Common myeloid progenitor, CD34-positive (primary cell): ENCODE results near the gene GLB1L3.
"Not testable (repeated sequence)": the region's sequence is repeated elsewhere in the genome, so short reads cannot be mapped to it uniquely, and the experiment has no call there.

ENCODE experiments used
- CTCF ChIA-PET: fragments of 350-600 bp; sonication (Branson Sonifier 250); formaldehyde crosslinking; loops from one replicate; lab custom pipeline; 2021; ENCODE audit warnings: antibody characterized with exemption; lab: Charles Lee
- POLR2A ChIA-PET: fragments of 350-600 bp; sonication (Branson Sonifier 250); formaldehyde crosslinking; loops from one replicate; lab custom pipeline; 2021; ENCODE audit warnings: antibody characterized with exemption; lab: Charles Lee
- DNase-seq, 3 donors: peaks; one replicate each; pipeline versions ENCODE4 v3.0.0 to v3.0.0-alpha.2; 2013
- H3K27ac ChIP-seq, 2 experiments: 1 replicate in 1 of 2; 2 replicates in 1 of 2; pipeline ENCODE4 v1.7.0; 2013; ENCODE audit warnings: inconsistent platforms in 2 of 2, low read length in 2 of 2, mild to moderate bottlenecking in 2 of 2, low read depth in 1 of 2, moderate library complexity in 1 of 2; ENCODE audit not compliant: severe bottlenecking in 2 of 2, insufficient read depth in 1 of 2, poor library complexity in 1 of 2
- H3K27me3 ChIP-seq, 5 experiments: replicated peaks in 2 of 5; 1 replicate in 3 of 5; 2 replicates in 2 of 5; pipeline versions ENCODE4 v1.6.1 to v1.7.0; 2013; ENCODE audit warnings: low read length in 4 of 5, mild to moderate bottlenecking in 2 of 5, moderate library complexity in 2 of 5, inconsistent platforms in 1 of 5; ENCODE audit not compliant: insufficient read depth in 5 of 5, control insufficient read depth in 4 of 5
- H3K36me3 ChIP-seq, 4 experiments: 1 replicate in 2 of 4; 2 replicates in 2 of 4; pipeline versions ENCODE4 v1.6.1 to v1.7.0; 2013; ENCODE audit warnings: low read length in 3 of 4, control low read depth in 1 of 4, mild to moderate bottlenecking in 1 of 4; ENCODE audit not compliant: control insufficient read depth in 4 of 4, insufficient read depth in 4 of 4
- H3K4me1 ChIP-seq, 4 experiments: 1 replicate in 3 of 4; 2 replicates in 1 of 4; pipeline versions ENCODE4 v1.6.1 to v1.7.1; 2013; ENCODE audit warnings: low read length in 3 of 4, mild to moderate bottlenecking in 3 of 4, control low read depth in 1 of 4, inconsistent platforms in 1 of 4, moderate library complexity in 1 of 4; ENCODE audit not compliant: control insufficient read depth in 4 of 4, insufficient read depth in 4 of 4; ENCODE audit errors: control extremely low read depth in 1 of 4
- H3K4me3 ChIP-seq, 7 experiments: 1 replicate in 4 of 7; 2 replicates in 3 of 7; pipeline versions ENCODE4 v1.5.1 to v1.7.0; 2013; ENCODE audit warnings: mild to moderate bottlenecking in 7 of 7, low read length in 6 of 7, moderate library complexity in 6 of 7, inconsistent platforms in 2 of 7, low read depth in 2 of 7, control low read depth in 1 of 7; ENCODE audit not compliant: insufficient read depth in 4 of 7, control insufficient read depth in 1 of 7; ENCODE audit errors: extremely low read depth in 1 of 7
- H3K9me3 ChIP-seq, 5 experiments: 1 replicate in 4 of 5; 2 replicates in 1 of 5; pipeline versions ENCODE4 v1.6.1 to v1.7.1; 2013; ENCODE audit warnings: low read length in 4 of 5, mild to moderate bottlenecking in 2 of 5, inconsistent platforms in 1 of 5, low read depth in 1 of 5, moderate library complexity in 1 of 5; ENCODE audit not compliant: control insufficient read depth in 4 of 5, insufficient read depth in 2 of 5; ENCODE audit errors: control extremely low read depth in 1 of 5
- WGBS: methylation state at CpG from one replicate; pipeline ENCODE4 v1.1.5; 2013; ENCODE audit not compliant: insufficient coverage; 5-methylcytosine and 5-hydroxymethylcytosine counted together

The GLB1L3 gene

DNA sequence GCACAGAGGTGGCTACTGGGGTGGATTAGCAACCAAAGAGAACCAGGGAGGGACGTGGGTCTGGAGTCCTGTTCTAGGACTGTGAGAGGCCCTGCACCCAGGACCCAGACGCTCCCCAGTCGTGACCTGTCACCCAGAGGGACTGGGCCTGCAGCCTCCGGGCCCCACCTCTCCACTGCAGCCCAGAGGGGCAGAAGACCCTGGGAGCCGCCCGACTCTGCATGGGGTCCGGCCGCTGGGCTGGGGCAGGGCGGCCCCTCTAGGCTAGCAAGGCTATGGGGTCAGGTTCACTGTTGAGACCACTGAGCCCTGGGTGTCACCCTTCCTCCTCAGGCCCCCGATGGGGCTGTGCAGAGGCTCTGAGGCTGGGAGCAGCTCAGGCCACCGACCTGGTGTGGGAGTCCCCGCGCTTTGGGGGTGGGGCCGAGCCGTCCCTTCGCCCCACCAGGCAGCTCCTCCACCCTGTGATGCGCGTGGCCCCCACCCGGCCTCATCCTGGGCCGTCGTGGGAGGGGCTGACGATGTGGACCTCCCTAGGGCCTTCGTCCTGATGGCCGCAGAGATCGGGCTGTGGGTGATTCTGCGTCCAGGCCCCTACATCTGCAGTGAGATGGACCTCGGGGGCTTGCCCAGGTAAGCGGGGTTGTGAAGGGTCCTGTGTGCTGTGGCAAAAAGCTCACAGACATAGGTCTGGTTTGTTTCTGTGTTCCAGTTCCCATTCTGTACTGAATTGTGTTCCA lies 68.5 kb downstream of the GLB1L3 start:
- H3K27me3 ChIP-seq, H3K27ac ChIP-seq, DNase-seq, CTCF ChIA-PET, H3K4me3 ChIP-seq, H3K9me3 ChIP-seq, H3K4me1 ChIP-seq, H3K36me3 ChIP-seq, POLR2A ChIA-PET: not testable (repeated sequence)
- 94% methylated on average over 15 of the region's 28 CpGs for WGBS

DNA sequence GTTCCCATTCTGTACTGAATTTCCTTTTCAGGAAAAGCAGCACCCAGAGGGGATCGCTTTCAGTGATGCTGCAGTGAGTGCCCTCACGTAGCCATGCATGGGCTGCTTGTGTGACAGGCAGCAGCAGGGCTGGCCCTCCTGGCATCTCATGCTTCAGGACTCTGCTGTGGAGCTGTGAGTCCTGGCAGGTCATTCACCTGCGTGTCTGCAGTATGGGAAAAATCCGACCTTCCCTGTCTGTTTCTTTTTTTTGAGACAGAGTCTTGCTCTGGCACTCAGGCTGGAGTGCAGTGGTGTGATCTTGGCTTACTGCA lies 69.0 kb downstream of the GLB1L3 start:
- Histone ChIP-seq H3K4me3 (no peak overlapping the region), H3K36me3 (no peaks in the 10 kb centered on the region), H3K4me1 (no peaks in the 10 kb centered on the region), H3K9me3 (no peaks in the 10 kb centered on the region), H3K27ac (no peak overlapping the region), H3K27me3 (peaks cover 0 to 6% (median 0%) of the 10 kb centered on the region in 5 experiments)
- ChIA-PET CTCF (no interaction called here), POLR2A (no interaction called here)
- DNase-seq = no peak
- 82% methylated on average over 4 of the region's 4 CpGs for WGBS

DNA sequence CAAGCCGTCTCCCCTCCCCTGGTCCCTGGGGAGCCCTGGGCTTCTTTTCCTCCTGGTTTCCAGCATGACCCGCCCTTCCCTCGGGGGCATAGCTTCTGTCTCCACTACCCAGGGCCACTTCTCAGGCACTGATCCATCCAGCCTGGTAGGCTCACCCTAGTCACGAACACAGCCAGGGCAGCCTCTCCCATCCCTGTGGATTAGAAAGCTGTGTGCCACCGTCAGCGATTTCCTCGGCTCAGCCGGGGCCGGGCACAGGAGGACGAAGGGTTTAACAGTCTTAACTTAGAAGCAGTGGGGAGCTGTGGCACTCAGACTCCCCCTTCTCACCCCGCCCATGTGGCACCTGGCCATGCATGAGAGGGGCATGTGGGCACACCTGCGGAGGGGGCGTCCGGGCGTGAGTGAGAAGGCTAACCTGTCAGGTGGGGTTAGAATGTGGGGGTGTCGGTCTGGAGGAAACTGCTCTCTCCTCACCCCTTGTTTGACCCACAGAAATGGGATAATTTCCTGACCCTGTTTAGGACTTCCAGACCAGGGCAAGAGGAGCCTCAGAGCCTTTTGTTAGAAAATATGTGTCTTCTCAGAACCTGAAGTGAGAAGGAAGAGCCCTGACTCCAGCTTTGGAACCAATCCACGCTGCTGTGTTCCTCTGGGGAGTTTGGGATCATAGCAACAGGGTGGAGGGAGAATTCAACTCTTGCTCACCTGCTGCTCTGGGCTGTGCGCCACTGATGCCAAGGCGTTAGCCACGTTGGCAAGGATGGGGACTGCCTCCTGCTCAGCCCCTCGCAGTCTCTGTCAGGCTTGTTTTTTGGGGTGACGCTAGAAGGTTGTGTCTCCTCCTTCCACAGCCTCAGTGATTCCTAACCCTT lies 70.2 kb downstream of the GLB1L3 start:
- WGBS = 98% methylated on average over 17 of the region's 22 CpGs
- peaks cover 0 to 6% (median 0%) of the 10 kb centered on the region in 5 experiments for H3K27me3 ChIP-seq
- no peaks in the 10 kb centered on the region for H3K4me1 ChIP-seq
- ChIA-PET CTCF (no interaction called here), POLR2A (no interaction called here)
- no peaks in the 10 kb centered on the region for H3K36me3 ChIP-seq
- DNase-seq = no peak
- H3K9me3 ChIP-seq = no peaks in the 10 kb centered on the region
- no peak overlapping the region for H3K4me3 ChIP-seq
- no peak overlapping the region for H3K27ac ChIP-seq

DNA sequence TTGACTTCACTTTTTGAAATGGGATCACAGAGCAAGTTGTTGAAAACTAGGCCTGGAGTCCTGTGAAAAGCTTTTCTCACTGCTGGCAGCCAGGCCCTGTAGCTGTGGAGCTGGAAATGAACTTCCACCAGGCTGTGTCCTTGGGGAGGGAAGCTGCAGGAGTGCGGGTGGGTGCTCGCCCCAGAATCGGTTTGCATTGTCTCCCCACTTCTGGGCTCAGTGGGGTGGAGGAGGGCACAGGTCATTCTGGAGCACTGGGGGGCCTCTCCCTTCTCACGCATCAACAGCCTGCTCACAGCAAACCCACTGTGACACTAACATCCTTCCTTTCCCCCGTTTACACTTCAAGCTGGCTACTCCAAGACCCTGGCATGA lies 70.8 kb downstream of the GLB1L3 start:
- Histone ChIP-seq H3K27ac (no peak overlapping the region), H3K36me3 (no peaks in the 10 kb centered on the region), H3K4me1 (no peaks in the 10 kb centered on the region), H3K4me3 (no peak overlapping the region), H3K9me3 (no peaks in the 10 kb centered on the region), H3K27me3 (peaks cover 0 to 6% (median 0%) of the 10 kb centered on the region in 5 experiments)
- WGBS = 82% methylated on average over 4 of the region's 5 CpGs
- ChIA-PET POLR2A (no interaction called here), CTCF (no interaction called here)
- DNase-seq = no peak

DNA sequence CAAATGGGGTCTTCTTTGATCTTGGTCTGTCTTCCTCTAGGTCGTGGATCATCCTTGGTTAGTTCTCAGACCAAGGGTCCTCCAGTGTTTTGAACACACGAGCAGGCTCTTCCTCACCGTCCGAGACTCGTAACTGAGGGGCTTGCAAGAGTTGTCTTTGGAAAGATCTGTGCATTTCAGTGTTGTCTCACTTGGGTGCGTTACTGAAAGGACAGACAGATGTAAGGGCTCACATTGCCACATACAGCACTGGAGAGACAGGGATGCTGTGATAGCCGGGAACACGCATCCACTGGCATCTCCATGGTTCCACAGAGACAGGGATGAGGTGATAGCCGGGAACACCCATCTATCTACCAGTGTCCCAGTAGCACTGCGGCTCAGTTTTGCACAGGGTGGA lies 71.3 kb downstream of the GLB1L3 start:
- H3K4me1 ChIP-seq = no peaks in the 10 kb centered on the region
- H3K4me3 ChIP-seq = no peak overlapping the region
- ChIA-PET POLR2A (no interaction called here), CTCF (no interaction called here)
- 91% methylated on average over 8 of the region's 10 CpGs for WGBS
- H3K36me3 ChIP-seq = no peaks in the 10 kb centered on the region
- no peak overlapping the region for H3K27ac ChIP-seq
- no peak for DNase-seq
- no peaks in the 10 kb centered on the region for H3K9me3 ChIP-seq
- H3K27me3 ChIP-seq = peaks cover 0 to 6% (median 0%) of the 10 kb centered on the region in 5 experiments

DNA sequence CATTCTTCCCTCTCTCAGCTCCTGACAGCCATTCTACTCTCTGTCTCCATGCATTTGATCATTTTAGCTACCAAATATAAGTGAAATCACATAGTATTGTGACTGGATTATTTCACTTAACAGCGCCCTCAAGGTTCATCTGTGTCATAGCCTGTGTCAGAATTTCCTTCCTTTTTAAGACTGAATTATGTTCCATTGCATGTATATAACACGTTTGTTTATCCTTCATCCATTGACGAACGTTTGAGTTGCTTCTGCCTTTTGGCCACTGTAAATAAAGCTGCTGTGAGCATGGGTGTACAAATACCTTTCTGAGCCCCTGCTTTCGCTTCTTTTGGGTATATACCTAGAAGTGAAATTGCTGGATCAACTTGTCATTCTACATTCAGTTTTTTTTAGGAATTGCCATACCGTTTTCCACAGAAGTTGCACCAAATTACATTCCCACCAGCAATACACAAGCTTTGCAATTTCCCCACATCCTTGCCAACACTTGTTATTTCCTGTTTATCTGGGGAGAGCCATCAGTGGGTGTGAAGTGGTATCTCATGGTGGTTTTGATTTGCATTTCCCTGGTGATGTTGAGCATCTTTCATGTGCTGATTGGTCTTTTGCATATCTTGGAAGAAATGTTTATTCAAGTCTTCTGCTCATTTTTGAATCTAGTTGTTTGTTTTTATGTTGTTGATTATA lies 73.1 kb downstream of the GLB1L3 start:
- ChIA-PET POLR2A (no interaction called here), CTCF (no interaction called here)
- no peak overlapping the region for H3K27ac ChIP-seq
- no peak overlapping the region for H3K4me3 ChIP-seq
- DNase-seq = no peak
- 71% methylated on average over 4 of the region's 6 CpGs for WGBS
- no peaks in the 10 kb centered on the region for H3K9me3 ChIP-seq
- no peaks in the 10 kb centered on the region for H3K4me1 ChIP-seq
- H3K36me3 ChIP-seq = no peaks in the 10 kb centered on the region
- peaks cover 0 to 6% (median 0%) of the 10 kb centered on the region in 5 experiments for H3K27me3 ChIP-seq
